ENCODE measurements around the gene DAD1. TPM values are rescaled to one million over a fixed set of nuclear protein-coding genes. Genes with fewer than 3 reads are reported as not detected.

DAD1 gene
- total RNA-seq, 1 experiment from 2014 or later, result 258 TPM

DNA sequence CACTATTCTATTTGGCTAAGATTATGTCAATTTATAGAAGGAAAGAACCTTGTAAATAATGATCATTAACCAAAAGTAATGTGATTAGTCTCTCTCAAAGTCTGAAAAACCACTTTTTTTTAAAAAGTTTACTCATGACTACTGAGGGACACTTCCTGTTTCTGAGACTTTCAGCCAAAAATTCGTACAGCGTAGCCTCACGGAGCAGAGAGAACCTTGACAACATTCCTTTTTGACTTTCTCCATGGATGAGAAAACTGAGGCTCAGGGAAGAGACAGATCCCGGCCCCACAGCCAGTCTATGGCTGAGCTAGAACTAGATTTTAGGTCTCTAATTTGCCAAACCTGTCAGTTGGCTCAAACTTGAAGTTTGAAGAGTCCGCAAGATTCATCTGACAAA lies 68.2 kb downstream of the DAD1 start:
- ChIA-PET POLR2A (ENCODE audit: unreplicated experiment) (no interaction called here), CTCF (no interaction called here)
- H2AFZ ChIP-seq (ENCODE audit: low read length), result no peak overlapping the region
- no peaks in the 10 kb centered on the region for H3K36me3 ChIP-seq (ENCODE audit: low read depth, low read length)
- intact Hi-C loops (cut with micrococcal nuclease), result no loop called here
- TF ChIP-seq, protein P1, sequence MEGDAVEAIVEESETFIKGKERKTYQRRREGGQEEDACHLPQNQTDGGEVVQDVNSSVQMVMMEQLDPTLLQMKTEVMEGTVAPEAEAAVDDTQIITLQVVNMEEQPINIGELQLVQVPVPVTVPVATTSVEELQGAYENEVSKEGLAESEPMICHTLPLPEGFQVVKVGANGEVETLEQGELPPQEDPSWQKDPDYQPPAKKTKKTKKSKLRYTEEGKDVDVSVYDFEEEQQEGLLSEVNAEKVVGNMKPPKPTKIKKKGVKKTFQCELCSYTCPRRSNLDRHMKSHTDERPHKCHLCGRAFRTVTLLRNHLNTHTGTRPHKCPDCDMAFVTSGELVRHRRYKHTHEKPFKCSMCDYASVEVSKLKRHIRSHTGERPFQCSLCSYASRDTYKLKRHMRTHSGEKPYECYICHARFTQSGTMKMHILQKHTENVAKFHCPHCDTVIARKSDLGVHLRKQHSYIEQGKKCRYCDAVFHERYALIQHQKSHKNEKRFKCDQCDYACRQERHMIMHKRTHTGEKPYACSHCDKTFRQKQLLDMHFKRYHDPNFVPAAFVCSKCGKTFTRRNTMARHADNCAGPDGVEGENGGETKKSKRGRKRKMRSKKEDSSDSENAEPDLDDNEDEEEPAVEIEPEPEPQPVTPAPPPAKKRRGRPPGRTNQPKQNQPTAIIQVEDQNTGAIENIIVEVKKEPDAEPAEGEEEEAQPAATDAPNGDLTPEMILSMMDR (conservative IDR thresholded peaks at IDR 0.05; ENCODE audit: low read depth, low read length), result no peak
- TF ChIP-seq EZH2 (IDR thresholded peaks at IDR 0.05; ENCODE audit: low read length, unreplicated experiment) (no peak), EZH2phosphoT487 (IDR thresholded peaks at IDR 0.05; ENCODE audit: borderline replicate concordance, low read length) (no peak)
- no peaks in the 10 kb centered on the region for H3K9me2 ChIP-seq (replicated peaks; ENCODE audit: low read length)
- no peaks in the 10 kb centered on the region for H3K4me1 ChIP-seq (ENCODE audit: insufficient read depth, low read length)
- no peaks in the 10 kb centered on the region for H3K27me3 ChIP-seq (ENCODE audit: low read length)
- H3K27ac ChIP-seq (ENCODE audit: low read length), result no peak overlapping the region
- no peak overlapping the region for H3K9ac ChIP-seq (ENCODE audit: low read length)
- no peak overlapping the region for H3K4me3 ChIP-seq (ENCODE audit: low read length)
- ATAC-seq, result no peak
- H4K20me1 ChIP-seq (ENCODE audit: low read length), result no peaks in the 10 kb centered on the region
- no peak overlapping the region for H3K4me2 ChIP-seq (ENCODE audit: low read length)
- H3K79me2 ChIP-seq (ENCODE audit: low read length), result no peaks in the 10 kb centered on the region
- H3K9me3 ChIP-seq (ENCODE audit: low read length), result no peaks in the 10 kb centered on the region
- H3F3A ChIP-seq (ENCODE audit: low read length, unreplicated experiment), result no peaks in the 10 kb centered on the region
- no peak for DNase-seq
- BruUV-seq (replicated peaks), result no TSS peak

DNA sequence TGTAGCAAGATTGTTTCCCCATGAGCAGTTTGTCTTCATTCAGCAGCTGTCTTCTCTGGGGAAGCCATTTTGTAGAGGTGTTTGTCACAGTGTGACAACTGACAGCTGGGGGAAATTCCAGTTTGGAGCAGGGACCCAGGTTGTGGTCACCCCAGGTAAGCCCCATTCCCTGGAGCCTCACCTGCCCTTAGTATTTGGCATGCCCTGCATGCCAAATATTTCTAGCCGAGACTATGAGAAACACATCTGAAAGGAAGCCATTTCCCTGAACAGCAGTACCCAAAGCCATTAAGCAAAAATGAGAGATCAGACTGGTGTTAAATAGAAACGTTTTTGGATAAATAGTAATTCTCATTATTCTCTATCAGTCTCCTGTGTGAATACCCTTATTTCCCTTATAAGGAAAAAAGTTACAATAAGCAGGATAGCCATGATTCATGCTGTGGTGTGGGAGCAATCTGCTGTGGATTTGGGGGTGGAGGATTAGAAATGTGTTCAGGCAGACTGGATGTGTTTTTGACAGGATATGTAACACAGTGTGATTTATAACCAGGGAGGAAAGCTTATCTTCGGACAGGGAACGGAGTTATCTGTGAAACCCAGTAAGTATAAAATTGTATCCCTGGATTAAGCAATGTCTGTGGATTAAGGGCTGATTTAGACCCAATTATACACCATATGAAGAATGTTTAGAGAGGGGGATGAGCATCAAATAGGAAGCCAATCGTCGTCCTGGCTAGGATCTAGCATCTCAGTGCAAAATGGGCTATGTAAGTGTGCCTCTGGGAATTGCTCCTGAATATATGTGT lies 68.9 kb downstream of the DAD1 start:
- no TSS peak for BruUV-seq (replicated peaks)
- ATAC-seq, result no peak
- H3K9me2 ChIP-seq (replicated peaks; ENCODE audit: low read length), result no peaks in the 10 kb centered on the region
- POLR2A ChIA-PET (ENCODE audit: unreplicated experiment), result no interaction called here
- DNase-seq, result no peak
- no peaks in the 10 kb centered on the region for H3K4me1 ChIP-seq (ENCODE audit: insufficient read depth, low read length)
- no peaks in the 10 kb centered on the region for H3K36me3 ChIP-seq (ENCODE audit: low read depth, low read length)
- no peak overlapping the region for H3K4me2 ChIP-seq (ENCODE audit: low read length)
- no peaks in the 10 kb centered on the region for H4K20me1 ChIP-seq (ENCODE audit: low read length)
- H3K79me2 ChIP-seq (ENCODE audit: low read length), result no peaks in the 10 kb centered on the region
- H3K27me3 ChIP-seq (ENCODE audit: low read length), result no peaks in the 10 kb centered on the region
- CTCF ChIA-PET, result no interaction called here
- no peak overlapping the region for H3K9ac ChIP-seq (ENCODE audit: low read length)
- H3K9me3 ChIP-seq (ENCODE audit: low read length), result no peaks in the 10 kb centered on the region
- no peak for TF ChIP-seq EZH2 (IDR thresholded peaks at IDR 0.05; ENCODE audit: low read length, unreplicated experiment)
- no peak for TF ChIP-seq EZH2phosphoT487 (IDR thresholded peaks at IDR 0.05; ENCODE audit: borderline replicate concordance, low read length)
- no peaks in the 10 kb centered on the region for H3F3A ChIP-seq (ENCODE audit: low read length, unreplicated experiment)
- H3K4me3 ChIP-seq (ENCODE audit: low read length), result no peak overlapping the region
- no peak overlapping the region for H2AFZ ChIP-seq (ENCODE audit: low read length)
- intact Hi-C loops (cut with micrococcal nuclease), result no loop called here
- H3K27ac ChIP-seq (ENCODE audit: low read length), result no peak overlapping the region

DNA sequence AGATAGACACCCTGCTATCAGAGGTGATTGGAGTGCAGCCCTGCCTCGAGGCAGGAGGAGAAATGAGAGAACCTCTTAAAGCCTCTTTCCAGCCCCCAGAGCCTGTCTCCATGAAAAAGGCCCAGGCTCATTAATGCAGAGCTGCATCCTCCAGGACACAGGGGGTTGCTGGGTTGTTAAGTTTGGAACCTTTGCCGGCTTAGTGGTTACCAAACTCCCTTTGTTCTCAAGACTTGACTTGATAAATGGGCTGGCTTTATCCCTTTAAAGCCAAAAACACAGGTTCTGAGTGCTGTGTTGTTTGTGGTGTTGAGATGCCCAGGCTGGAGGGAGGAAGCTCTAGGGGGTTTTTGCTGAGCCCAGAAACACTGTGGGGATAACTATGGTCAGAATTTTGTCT lies 71.0 kb downstream of the DAD1 start:
- intact Hi-C loops (cut with micrococcal nuclease), result no loop called here
- BruUV-seq (replicated peaks), result no TSS peak
- no peaks in the 10 kb centered on the region for H3K9me2 ChIP-seq (replicated peaks; ENCODE audit: low read length)
- H3K9ac ChIP-seq (ENCODE audit: low read length), result no peak overlapping the region
- H2AFZ ChIP-seq (ENCODE audit: low read length), result no peak overlapping the region
- H3F3A ChIP-seq (ENCODE audit: low read length, unreplicated experiment), result no peaks in the 10 kb centered on the region
- ATAC-seq (no peak), DNase-seq (no peak)
- no peaks in the 10 kb centered on the region for H3K27me3 ChIP-seq (ENCODE audit: low read length)
- H3K4me2 ChIP-seq (ENCODE audit: low read length), result no peak overlapping the region
- ChIA-PET POLR2A (ENCODE audit: unreplicated experiment) (no interaction called here), CTCF (no interaction called here)
- H3K4me3 ChIP-seq (ENCODE audit: low read length), result no peak overlapping the region
- H3K36me3 ChIP-seq (ENCODE audit: low read depth, low read length), result no peaks in the 10 kb centered on the region
- no peaks in the 10 kb centered on the region for H3K9me3 ChIP-seq (ENCODE audit: low read length)
- H3K79me2 ChIP-seq (ENCODE audit: low read length), result no peaks in the 10 kb centered on the region
- H3K4me1 ChIP-seq (ENCODE audit: insufficient read depth, low read length), result no peaks in the 10 kb centered on the region
- H3K27ac ChIP-seq (ENCODE audit: low read length), result no peak overlapping the region
- no peaks in the 10 kb centered on the region for H4K20me1 ChIP-seq (ENCODE audit: low read length)
- TF ChIP-seq EZH2 (IDR thresholded peaks at IDR 0.05; ENCODE audit: low read length, unreplicated experiment), result no peak
- TF ChIP-seq, protein P1 (conservative IDR thresholded peaks at IDR 0.05; ENCODE audit: low read depth, low read length), result no peak
- no peak for TF ChIP-seq EZH2phosphoT487 (IDR thresholded peaks at IDR 0.05; ENCODE audit: borderline replicate concordance, low read length)
